BJ (cell line): ENCODE measurements around the gene SESN3. TPM values are rescaled to one million over a fixed set of nuclear protein-coding genes. Genes with fewer than 3 reads are reported as not detected.

Experiments
- CTCF ChIA-PET: fragments of 350-600 bp; formaldehyde crosslinking; extraction: SDS; loops from one replicate; lab custom pipeline; 2021; ENCODE audit warnings: antibody characterized with exemption, inconsistent platforms; lab: Yijun Ruan, JAX
- POLR2A ChIA-PET: fragments of 300-600 bp; sonication (Branson Sonifier 250); formaldehyde crosslinking; extraction: SDS; loops from one replicate; lab custom pipeline; 2021; ENCODE audit warnings: antibody characterized with exemption; lab: Charles Lee
- DNase-seq: peaks from one replicate; pipeline ENCODE4 v3.0.0-alpha.2; 2011; ENCODE audit warnings: low read depth
- H3K27me3 ChIP-seq: 2 replicates; pipeline ENCODE4 v1.6.0; 2011; ENCODE audit warnings: low read length; ENCODE audit not compliant: control insufficient read depth, insufficient read depth
- H3K36me3 ChIP-seq: 2 replicates; pipeline ENCODE4 v1.5.1; 2011; ENCODE audit warnings: low read length; ENCODE audit not compliant: control insufficient read depth, insufficient read depth
- H3K4me3 ChIP-seq: 2 replicates; pipeline ENCODE4 v1.5.1; 2011; ENCODE audit warnings: low read depth, mild to moderate bottlenecking, control low read depth, low read length
- CTCF ChIP-seq: IDR thresholded peaks from 2 replicates; pipeline ENCODE4 v1.5.1; 2011; ENCODE audit warnings: low read depth, mild to moderate bottlenecking, control low read depth, inconsistent platforms, low read length, moderate library complexity; ENCODE audit not compliant: insufficient read depth
- polyA plus RNA-seq: library from polyadenylated mRNA; depleted of rRNA; stranded (reverse); fragments of >200 nt; gene quantifications from 2 replicates; pipeline ENCODE4 v1.2.3, GENCODE V29; 2011

SESN3 gene
- polyA plus RNA-seq, 1 experiment, result 0.31 TPM

- no peak for DNase-seq
- ChIA-PET CTCF (no interaction called here), POLR2A (no interaction called here)
- TF ChIP-seq CTCF, result no peak
- Histone ChIP-seq H3K27me3 (no peaks in the 10 kb centered on the region), H3K36me3 (no peaks in the 10 kb centered on the region), H3K4me3 (no peak overlapping the region)
Measured at GRCh38 chr11:95262994-95263765, 32.2 kb upstream of the SESN3 start.

- no peak for TF ChIP-seq CTCF
- Histone ChIP-seq H3K27me3 (0 out of 2 replicates have a peak, but pooled peaks cover 3% of the 10 kb centered on the region), H3K4me3 (no peak overlapping the region), H3K36me3 (no peaks in the 10 kb centered on the region)
- ChIA-PET CTCF (no interaction called here), POLR2A (no interaction called here)
- no peak for DNase-seq
Measured at GRCh38 chr11:95257456-95257971, 26.5 kb upstream of the SESN3 start.

GRCh38 chr11:95256321-95256779 is 25.3 kb upstream of the SESN3 start:
- H3K36me3 ChIP-seq, result no peaks in the 10 kb centered on the region
- no peak for DNase-seq
- no peak for TF ChIP-seq CTCF
- ChIA-PET POLR2A (no interaction called here), CTCF (no interaction called here)
- H3K27me3 ChIP-seq, result 0 out of 2 replicates have a peak, but pooled peaks cover 3% of the 10 kb centered on the region
- no peak overlapping the region for H3K4me3 ChIP-seq

- ChIA-PET POLR2A (no interaction called here), CTCF (interaction anchor here (1.2 kb wide), 1 partner anchor 101 kb away, joined by 3 read pairs; no protein-coding TSS in a partner anchor)
- no peak for TF ChIP-seq CTCF
- 0 out of 2 replicates have a peak, but pooled peaks cover 3% of the 10 kb centered on the region for H3K27me3 ChIP-seq
- no peaks in the 10 kb centered on the region for H3K36me3 ChIP-seq
- H3K4me3 ChIP-seq, result no peak overlapping the region
- DNase-seq, result no peak
Measured at GRCh38 chr11:95255251-95256145, 24.5 kb upstream of the SESN3 start.
